Naive thymus-derived CD4-positive, alpha-beta T cell (primary cell): ENCODE measurements around the gene HLA-DMA. TPM values are rescaled to one million over a fixed set of nuclear protein-coding genes. Genes with fewer than 3 reads are reported as not detected.

ENCODE experiments used
- ATAC-seq: fragments of 150-1000 bp; cut with Tn5 transposase; 2 replicates; pipeline ENCODE4 v1.10.0; 2021; ENCODE audit warnings: mild to moderate bottlenecking, moderate library complexity
- CTCF ChIA-PET: fragments of 350-600 bp; sonication (Branson Sonifier 250); formaldehyde crosslinking; loops from one replicate; lab custom pipeline; 2021; ENCODE audit warnings: antibody characterized with exemption; lab: Charles Lee
- POLR2A ChIA-PET: fragments of 350-600 bp; sonication (Branson Sonifier 250); formaldehyde crosslinking; loops from one replicate; lab custom pipeline; 2021; ENCODE audit warnings: antibody characterized with exemption, inconsistent platforms; lab: Charles Lee
- DNase-seq, 9 donors: peaks; one replicate each; pipeline versions ENCODE4 v3.0.0 to v3.0.0-alpha.2; 2020 to 2022; ENCODE audit warnings: mixed read lengths in 1 of 9
- H3K27ac ChIP-seq: one replicate; pipeline ENCODE4 v1.7.0; 2013; ENCODE audit warnings: mild to moderate bottlenecking, low read depth, low read length, moderate library complexity
- H3K27me3 ChIP-seq, 2 donors: one replicate each; pipeline ENCODE4 v1.7.0; 2013; ENCODE audit warnings: low read length in 2 of 2, mild to moderate bottlenecking in 2 of 2, moderate library complexity in 2 of 2; ENCODE audit not compliant: control insufficient read depth in 2 of 2, insufficient read depth in 2 of 2
- H3K36me3 ChIP-seq, 3 experiments: 1 replicate in 2 of 3; 2 replicates in 1 of 3; pipeline ENCODE4 v1.7.0; 2013; ENCODE audit warnings: low read length in 3 of 3, mild to moderate bottlenecking in 3 of 3, moderate library complexity in 1 of 3; ENCODE audit not compliant: insufficient read depth in 3 of 3, control insufficient read depth in 2 of 3
- H3K4me1 ChIP-seq, 2 donors: one replicate each; pipeline ENCODE4 v1.7.0; 2013; ENCODE audit warnings: low read length in 2 of 2, mild to moderate bottlenecking in 2 of 2, moderate library complexity in 1 of 2; ENCODE audit not compliant: control insufficient read depth in 2 of 2, insufficient read depth in 2 of 2
- H3K4me3 ChIP-seq: 2 replicates; pipeline ENCODE4 v1.7.0; 2013; ENCODE audit warnings: mild to moderate bottlenecking, low read length
- H3K9me3 ChIP-seq, 3 experiments: 1 replicate in 2 of 3; 2 replicates in 1 of 3; pipeline ENCODE4 v1.7.0; 2013; ENCODE audit warnings: low read length in 3 of 3; ENCODE audit not compliant: control insufficient read depth in 2 of 3
- H3K27ac Mint-ChIP-seq, 9 donors: one replicate each; pipeline ENCODE4 v1.8.0; 2020 to 2022; ENCODE audit warnings: mixed read lengths in 9 of 9, mild to moderate bottlenecking in 8 of 9, moderate library complexity in 5 of 9, inconsistent platforms in 2 of 9
- H3K27me3 Mint-ChIP-seq, 5 donors: one replicate each; pipeline ENCODE4 v1.8.0; 2021 to 2022; ENCODE audit warnings: mixed read lengths in 5 of 5, mild to moderate bottlenecking in 1 of 5
- H3K36me3 Mint-ChIP-seq, 5 donors: one replicate each; pipeline ENCODE4 v1.8.0; 2020 to 2022; ENCODE audit warnings: mixed read lengths in 5 of 5, mild to moderate bottlenecking in 3 of 5, inconsistent platforms in 1 of 5
- H3K4me1 Mint-ChIP-seq, 7 donors: one replicate each; pipeline ENCODE4 v1.8.0; 2020 to 2022; ENCODE audit warnings: mixed read lengths in 7 of 7, mild to moderate bottlenecking in 3 of 7, inconsistent platforms in 1 of 7
- H3K4me3 Mint-ChIP-seq, 10 donors: one replicate each; pipeline ENCODE4 v1.8.0; 2020 to 2022; ENCODE audit warnings: mild to moderate bottlenecking in 10 of 10, mixed read lengths in 10 of 10, moderate library complexity in 6 of 10, inconsistent platforms in 2 of 10
- H3K9me3 Mint-ChIP-seq, 11 donors: one replicate each; pipeline ENCODE4 v1.8.0; 2020 to 2022; ENCODE audit warnings: mixed read lengths in 11 of 11, mild to moderate bottlenecking in 4 of 11, inconsistent platforms in 1 of 11, moderate library complexity in 1 of 11
- intact Hi-C, 2 donors: fragments of 100-400 bp; cut with micrococcal nuclease; formaldehyde crosslinking; loops; one replicate each; pipeline ENCODE4 v1.15.1; 2023
- polyA plus RNA-seq, 2 donors: library from polyadenylated mRNA; unstranded; fragments of 300-500 nt; fragmentation: Illumina TruSeq; gene quantifications; one replicate each; pipeline ENCODE4 v1.2.3, GENCODE V29; 2021
- total RNA-seq, 6 experiments: library from RNA in 5 of 6; stranded (reverse) in 5 of 6; gene quantifications; 1 replicate in 5 of 6; 2 replicates in 1 of 6; pipeline ENCODE4 v1.2.3 and lab custom pipeline; 2021 to 2026

Gene HLA-DMA
- total and polyA plus RNA-seq, 7 experiments from 2014 or later: 12.5 to 120 (median 25.6) TPM

DNA sequence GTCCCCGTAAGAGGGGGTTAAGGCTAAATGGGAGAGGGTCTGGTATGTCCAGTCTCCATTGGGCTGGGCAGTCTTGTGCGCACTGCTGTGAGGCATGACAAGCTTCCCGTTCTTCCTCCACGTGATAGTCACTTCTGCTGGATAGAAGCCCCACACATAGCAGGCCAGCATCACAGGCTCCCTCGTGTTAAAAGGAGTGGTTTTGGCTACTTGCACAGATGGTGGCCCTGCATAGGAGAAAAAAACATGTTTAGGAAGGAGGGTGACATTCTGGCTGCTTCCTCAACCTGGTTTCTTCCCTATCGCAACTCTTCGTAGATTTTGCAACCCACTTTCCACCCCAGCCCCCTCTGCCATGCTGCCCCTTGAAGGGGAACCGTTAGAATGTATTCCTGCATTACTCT is 15.7 kb downstream of the HLA-DMA start:
- Mint-ChIP-seq H3K4me1 (peaks cover 21 to 36% (median 34%) of the 10 kb centered on the region in 7 donors), H3K27ac (peak overlapping the region in 1 of 9 donors; percentile 55), H3K9me3 (no peaks in the 10 kb centered on the region), H3K4me3 (no peak overlapping the region), H3K36me3 (peaks cover 4 to 16% (median 13%) of the 10 kb centered on the region in 5 donors), H3K27me3 (peaks cover 0 to 10% (median 0%) of the 10 kb centered on the region in 5 donors)
- intact Hi-C loops: no loop called here
- POLR2A ChIA-PET: interaction anchor here (2.0 to 14.8 kb wide), 2 partner anchors 16 to 37 kb away, joined by 4 to 614 read pairs; partner anchors contain the start of genes BRD2 and HLA-DMA
- Histone ChIP-seq H3K9me3 (no peaks in the 10 kb centered on the region), H3K27me3 (no peaks in the 10 kb centered on the region), H3K36me3 (peaks cover 0 to 11% (median 0%) of the 10 kb centered on the region in 3 experiments), H3K4me3 (no peak overlapping the region), H3K4me1 (peaks cover 21 to 22% of the 10 kb centered on the region in 2 donors), H3K27ac (no peak overlapping the region)
- DNase-seq: no peak
- CTCF ChIA-PET: interaction anchor here (15.9 kb wide), 1 partner anchor 16 kb away, joined by 411 read pairs; the partner anchor contains the start of gene HLA-DMA
- no peak for ATAC-seq

GRCh38 chr6:32936239-32937152 is 16.4 kb downstream of the HLA-DMA start:
- H3K9me3 Mint-ChIP-seq: no peaks in the 10 kb centered on the region
- no peak for DNase-seq
- CTCF ChIA-PET: interaction anchor here (1.0 to 15.9 kb wide), 4 partner anchors 9 to 50 kb away, joined by 3 to 411 read pairs (median 80); partner anchors contain the start of gene HLA-DMA
- peaks cover 14 to 31% (median 26%) of the 10 kb centered on the region in 7 donors for H3K4me1 Mint-ChIP-seq
- Histone ChIP-seq H3K36me3 (peaks cover 0 to 11% (median 0%) of the 10 kb centered on the region in 3 experiments), H3K4me3 (no peak overlapping the region), H3K27ac (no peak overlapping the region), H3K4me1 (peaks cover 15% of the 10 kb centered on the region in 2 donors), H3K27me3 (no peaks in the 10 kb centered on the region), H3K9me3 (no peaks in the 10 kb centered on the region)
- peaks cover 4 to 16% (median 13%) of the 10 kb centered on the region in 5 donors for H3K36me3 Mint-ChIP-seq
- H3K4me3 Mint-ChIP-seq: no peak overlapping the region
- H3K27ac Mint-ChIP-seq: peak overlapping the region in 3 of 9 donors; percentile 1 to 70 (median 55)
- ATAC-seq: no peak
- POLR2A ChIA-PET: interaction anchor here (0.7 to 14.8 kb wide), 5 partner anchors 8 to 38 kb away, joined by 3 to 614 read pairs (median 3); partner anchors contain the start of genes BRD2 and HLA-DMA
- intact Hi-C loops: no loop called here
- H3K27me3 Mint-ChIP-seq: peaks cover 0 to 14% (median 0%) of the 10 kb centered on the region in 5 donors

DNA sequence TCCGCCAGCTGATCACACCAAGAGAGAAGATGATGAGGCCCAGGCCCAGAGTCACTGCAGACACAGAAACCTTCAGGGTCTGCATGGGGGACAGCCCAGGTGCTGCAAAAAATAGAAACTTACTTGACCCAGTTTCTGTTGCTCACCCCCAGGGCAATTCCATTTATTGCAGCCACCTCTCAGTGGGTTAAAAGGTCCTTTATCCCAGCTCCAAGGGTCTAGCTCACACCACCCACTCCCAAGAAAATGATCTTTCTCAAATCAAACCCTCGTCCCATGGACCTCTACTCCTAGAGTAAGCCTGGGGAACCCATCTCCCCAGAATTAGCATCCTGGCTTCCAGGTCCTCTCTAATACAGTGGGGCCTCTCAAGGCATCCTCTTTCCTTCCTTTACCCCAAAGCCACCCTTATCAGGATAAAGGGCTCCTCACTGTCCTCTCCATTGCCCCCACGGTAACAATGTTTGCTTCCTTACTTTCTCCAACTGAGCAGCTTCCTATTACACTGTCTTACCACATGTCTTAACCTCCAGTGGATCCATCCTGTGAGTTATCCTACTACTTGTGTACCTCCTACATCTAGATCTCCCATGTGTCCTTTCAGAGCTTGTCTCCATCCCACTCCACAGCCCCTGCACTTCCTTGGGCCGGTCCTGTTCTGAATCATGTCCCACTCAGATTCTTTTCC is 17.2 kb downstream of the HLA-DMA start:
- H3K9me3 ChIP-seq: no peaks in the 10 kb centered on the region
- peaks cover 9 to 11% of the 10 kb centered on the region in 2 donors for H3K4me1 ChIP-seq
- H3K36me3 ChIP-seq: peaks cover 0 to 11% (median 0%) of the 10 kb centered on the region in 3 experiments
- Mint-ChIP-seq H3K4me3 (no peak overlapping the region), H3K9me3 (no peaks in the 10 kb centered on the region), H3K36me3 (peaks cover 4 to 16% (median 13%) of the 10 kb centered on the region in 5 donors), H3K27ac (peak overlapping the region in 1 of 9 donors; percentile 70), H3K4me1 (peaks cover 7 to 27% (median 18%) of the 10 kb centered on the region in 7 donors), H3K27me3 (peaks cover 0 to 20% (median 0%) of the 10 kb centered on the region in 5 donors)
- POLR2A ChIA-PET: interaction anchor here (0.7 to 14.8 kb wide), 4 partner anchors 9 to 39 kb away, joined by 3 to 614 read pairs (median 3); partner anchors contain the start of genes BRD2 and HLA-DMA
- no peaks in the 10 kb centered on the region for H3K27me3 ChIP-seq
- CTCF ChIA-PET: interaction anchor here (0.7 to 15.9 kb wide), 7 partner anchors 10 to 51 kb away, joined by 3 to 411 read pairs (median 4); partner anchors contain the start of gene HLA-DMA
- ATAC-seq: no peak
- intact Hi-C loops: loop anchor here in 1 of 2 donors (1.0 kb wide), 1 partner anchor 9 kb away; no protein-coding TSS in a partner anchor
- H3K27ac ChIP-seq: no peak overlapping the region
- no peak for DNase-seq
- H3K4me3 ChIP-seq: no peak overlapping the region

DNA sequence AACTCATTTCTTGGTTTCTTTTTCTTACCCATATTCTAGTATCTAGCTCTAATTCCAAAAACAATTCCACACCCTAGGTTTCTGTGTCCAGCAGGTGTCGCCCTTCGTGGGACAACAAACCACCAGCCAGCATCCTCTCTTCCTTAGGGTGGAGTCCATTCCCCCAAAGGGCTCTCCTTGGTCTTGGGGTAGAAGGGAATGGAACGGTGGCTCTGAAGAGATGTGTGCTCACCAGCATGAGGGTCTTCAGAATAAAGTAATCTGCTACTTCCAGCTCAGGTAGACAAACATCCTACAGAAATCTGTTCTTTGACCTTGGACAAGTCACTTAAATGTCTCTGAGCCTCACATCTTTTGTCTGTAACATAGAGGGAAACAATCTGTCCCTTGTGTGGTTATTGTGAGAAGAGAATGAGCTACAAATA is 19.2 kb downstream of the HLA-DMA start:
- Histone ChIP-seq H3K36me3 (peaks cover 0 to 11% (median 0%) of the 10 kb centered on the region in 3 experiments), H3K9me3 (no peaks in the 10 kb centered on the region), H3K4me3 (no peak overlapping the region), H3K27ac (no peak overlapping the region), H3K4me1 (no peaks in the 10 kb centered on the region), H3K27me3 (no peaks in the 10 kb centered on the region)
- DNase-seq (peak; percentile 47 to 77 (median 67)), ATAC-seq (peak; percentile 79)
- peaks cover 0 to 35% (median 0%) of the 10 kb centered on the region in 5 donors for H3K27me3 Mint-ChIP-seq
- H3K4me1 Mint-ChIP-seq: peaks cover 0 to 24% (median 6%) of the 10 kb centered on the region in 7 donors
- no peaks in the 10 kb centered on the region for H3K9me3 Mint-ChIP-seq
- ChIA-PET POLR2A (interaction anchor here (0.5 to 14.8 kb wide), 9 partner anchors 10 to 125 kb away, joined by 3 to 614 read pairs (median 5); partner anchors contain the start of genes BRD2 and HLA-DMA), CTCF (interaction anchor here (0.6 to 15.9 kb wide), 35 partner anchors 8 to 338 kb away, joined by 3 to 411 read pairs (median 4); partner anchors contain the start of genes BRD2, HLA-DMA, PSMB8 and PSMB9)
- H3K36me3 Mint-ChIP-seq: peaks cover 4 to 15% (median 13%) of the 10 kb centered on the region in 5 donors
- H3K27ac Mint-ChIP-seq: peak overlapping the region in 2 of 9 donors; percentile 32 to 45
- no peak overlapping the region for H3K4me3 Mint-ChIP-seq
- intact Hi-C loops: loop anchor here (1.0 kb wide), 5 partner anchors 14 to 51 kb away; partner anchors contain the start of gene HLA-DMA (in 2 of the 2)

GRCh38 chr6:32932132-32932868 is 20.6 kb downstream of the HLA-DMA start:
- H3K9me3 ChIP-seq: no peaks in the 10 kb centered on the region
- ATAC-seq: no peak
- Mint-ChIP-seq H3K36me3 (peaks cover 4 to 13% (median 6%) of the 10 kb centered on the region in 5 donors), H3K4me3 (no peak overlapping the region), H3K27ac (no peak overlapping the region), H3K9me3 (no peaks in the 10 kb centered on the region), H3K27me3 (peaks cover 0 to 40% (median 0%) of the 10 kb centered on the region in 5 donors), H3K4me1 (peaks cover 0 to 17% (median 6%) of the 10 kb centered on the region in 7 donors)
- DNase-seq: no peak
- H3K4me3 ChIP-seq: no peak overlapping the region
- intact Hi-C loops: no loop called here
- ChIA-PET POLR2A (interaction anchor here (1.8 to 14.8 kb wide), 4 partner anchors 11 to 42 kb away, joined by 5 to 614 read pairs (median 26); partner anchors contain the start of genes BRD2 and HLA-DMA), CTCF (interaction anchor here (0.8 to 15.9 kb wide), 9 partner anchors 8 to 104 kb away, joined by 3 to 411 read pairs (median 8); partner anchors contain the start of genes BRD2 and HLA-DMA)
- no peaks in the 10 kb centered on the region for H3K4me1 ChIP-seq
- no peak overlapping the region for H3K27ac ChIP-seq
- H3K36me3 ChIP-seq: peaks cover 0 to 11% (median 0%) of the 10 kb centered on the region in 3 experiments
- no peaks in the 10 kb centered on the region for H3K27me3 ChIP-seq
